VCaP (cell line): ENCODE measurements around the gene TSHZ2.

Source experiments
- H3K27ac ChIP-seq: fragments of 450-650 bp; 2 replicates; pipeline ENCODE4 v1.5.1; 2017
- CTCF ChIP-seq: fragments of 450-650 bp; conservative IDR thresholded peaks from 2 replicates; pipeline ENCODE4 v1.5.1; 2017; ENCODE audit warnings: mild to moderate bottlenecking, moderate library complexity

Gene TSHZ2

GRCh38 chr20:53042521-53042920 is 70.4 kb downstream of the TSHZ2 start:
- no peak overlapping the region for H3K27ac ChIP-seq
- no peak for TF ChIP-seq CTCF

DNA sequence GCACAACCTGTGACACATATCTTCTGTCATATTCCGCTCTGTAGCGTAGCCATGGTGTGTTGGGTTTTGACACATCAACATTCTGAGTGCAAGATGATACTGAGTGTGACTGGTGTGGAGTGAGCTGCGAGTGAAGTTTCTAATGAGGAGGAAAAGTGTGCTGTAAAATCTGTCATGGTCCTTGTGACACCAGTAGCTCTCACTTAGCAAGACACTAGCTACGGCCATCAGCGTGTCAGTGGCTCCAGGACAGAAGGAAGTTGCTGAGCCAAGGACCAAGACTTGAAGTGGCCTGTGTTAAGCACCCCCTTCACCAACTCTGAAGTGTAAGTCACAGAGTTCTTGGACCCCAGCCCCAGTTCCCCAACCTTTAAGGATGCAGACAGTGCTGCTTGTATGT is 72.1 kb downstream of the TSHZ2 start:
- H3K27ac ChIP-seq: peak overlapping the region; percentile 5; the same call in 1 of the 2 replicates
- no peak for TF ChIP-seq CTCF

- H3K27ac ChIP-seq: no peak overlapping the region
- no peak for TF ChIP-seq CTCF
Measured at GRCh38 chr20:53045941-53046340, 73.8 kb downstream of the TSHZ2 start.

- H3K27ac ChIP-seq: no peak overlapping the region
- no peak for TF ChIP-seq CTCF
Measured at GRCh38 chr20:53047203-53047602, 75.0 kb downstream of the TSHZ2 start.

- no peak overlapping the region for H3K27ac ChIP-seq
- TF ChIP-seq CTCF: no peak
Measured at GRCh38 chr20:53048387-53048786, 76.2 kb downstream of the TSHZ2 start.

GRCh38 chr20:53050338-53050737 is 78.2 kb downstream of the TSHZ2 start:
- no peak overlapping the region for H3K27ac ChIP-seq
- TF ChIP-seq CTCF: no peak

DNA sequence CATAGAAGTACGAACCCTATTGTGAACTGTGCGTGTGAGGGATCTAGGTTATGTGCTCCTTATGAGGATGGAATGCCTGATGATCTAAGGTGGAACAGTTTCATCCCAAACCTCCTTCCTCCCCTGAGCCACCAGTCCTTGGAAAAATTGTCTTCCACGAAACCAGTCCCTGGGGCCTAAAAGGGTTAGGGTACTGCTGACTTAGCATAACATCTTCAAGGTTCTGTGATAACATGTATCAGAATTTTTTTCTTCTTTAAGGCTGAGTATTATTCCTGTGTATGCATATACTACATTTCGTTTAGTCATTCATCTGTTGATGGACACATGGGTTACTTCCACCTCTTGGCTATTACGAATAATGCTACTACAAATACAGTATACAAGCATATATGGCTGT is 80.2 kb downstream of the TSHZ2 start:
- no peak for TF ChIP-seq CTCF
- H3K27ac ChIP-seq: no peak overlapping the region

GRCh38 chr20:53053595-53053994 is 81.4 kb downstream of the TSHZ2 start:
- H3K27ac ChIP-seq: no peak overlapping the region
- no peak for TF ChIP-seq CTCF
